Testis (tissue), 3 donors: ENCODE data around the gene SSTR5. TPM values are rescaled to one million over a fixed set of nuclear protein-coding genes. Genes with fewer than 3 reads are reported as not detected.

ENCODE experiments used
- DNase-seq: peaks from one replicate; pipeline ENCODE4 v3.0.0-alpha.2; 2019
- H3K27ac ChIP-seq, 2 donors: fragments of 200-600 bp; sonication (generic); one replicate each; pipeline ENCODE4 v1.5.1; 2019
- H3K27me3 ChIP-seq: fragments of 200-600 bp; sonication (generic); one replicate; pipeline ENCODE4 v1.5.1; 2019
- H3K36me3 ChIP-seq: fragments of 200-600 bp; sonication (generic); one replicate; pipeline ENCODE4 v1.5.1; 2017; ENCODE audit warnings: low read depth; ENCODE audit errors: missing control alignments
- H3K4me1 ChIP-seq: fragments of 200-600 bp; sonication (generic); one replicate; pipeline ENCODE4 v1.5.1; 2019
- H3K4me3 ChIP-seq, 2 donors: fragments of 200-600 bp; sonication (generic); one replicate each; pipeline ENCODE4 v1.5.1; 2017 to 2019
- H3K9me3 ChIP-seq: fragments of 200-600 bp; sonication (generic); one replicate; pipeline ENCODE4 v1.5.1; 2017
- POLR2A ChIP-seq: fragments of 450-650 bp; IDR thresholded peaks from one replicate; pipeline ENCODE4 v1.6.1; 2017; ENCODE audit warnings: antibody characterized with exemption, mild to moderate bottlenecking, moderate library complexity
- WGBS, 2 donors: methylation state at CpG; one replicate each; pipeline ENCODE4 v1.1.5; 2018; 5-methylcytosine and 5-hydroxymethylcytosine counted together
- intact Hi-C: fragments of 100-400 bp; cut with DNase I; formaldehyde crosslinking; loops from one replicate; pipeline ENCODE4 v1.15.1; 2023; ENCODE audit warnings: low total_unique reads
- polyA plus RNA-seq: library from polyadenylated mRNA; stranded (reverse); fragments of 350-450 nt; fragmentation: Illumina TruSeq; extraction: RNeasy Lipid Tissue Mini Kit (QIAGEN cat#74804); gene quantifications from one replicate; pipeline ENCODE4 v1.2.3, GENCODE V29; 2014; ENCODE audit warnings: low read depth, low replicate concordance; ENCODE audit not compliant: insufficient read depth
- total RNA-seq, 2 donors: library from RNA; depleted of rRNA; stranded (reverse); fragments of >200 nt; gene quantifications; one replicate each; pipeline ENCODE4 v1.2.3, GENCODE V29; 2016
- TF ChIP-seq, protein P1 (sequence below), 3 experiments: fragments of 450-650 bp in 2 of 3; fragments of 200-600 bp in 1 of 3; sonication (generic) in 1 of 3; IDR thresholded peaks; one replicate each; pipeline ENCODE4 v1.5.1; 2016 to 2019; ENCODE audit warnings: antibody characterized with exemption in 3 of 3, mild to moderate bottlenecking in 2 of 3, moderate library complexity in 1 of 3

Gene SSTR5
- total and polyA plus RNA-seq, 3 donors from 2014 or later: 0.31 TPM; not detected in 2

DNA sequence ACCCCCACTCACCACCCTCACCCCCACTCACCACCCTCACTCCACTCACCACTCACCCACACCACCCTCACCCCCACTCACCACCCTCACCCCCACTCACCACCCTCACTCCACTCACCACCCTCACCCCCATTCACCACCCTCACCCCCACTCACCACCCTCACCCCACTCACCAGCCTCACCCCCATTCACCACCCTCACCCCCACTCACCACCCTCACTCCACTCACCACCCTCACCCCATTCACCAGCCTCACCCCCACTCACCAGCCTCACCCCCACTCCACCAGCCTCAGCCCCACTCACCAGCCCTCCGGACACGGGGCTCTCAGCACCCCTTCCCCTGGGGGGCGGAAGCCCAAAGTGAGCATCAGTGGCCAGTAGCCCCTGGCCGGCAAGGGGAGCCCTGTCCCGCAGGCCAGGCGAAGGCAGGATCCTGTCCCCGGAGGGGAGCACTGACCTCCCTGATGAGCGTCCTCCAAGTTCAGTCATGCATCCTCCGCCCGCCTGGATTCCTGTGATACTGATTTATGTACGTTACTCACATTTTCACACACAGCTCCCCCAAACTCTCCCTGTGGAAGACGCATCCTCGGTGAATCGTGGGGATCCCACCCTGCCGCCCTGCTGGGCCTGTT lies 41.5 kb downstream of the SSTR5 start:
- H3K4me3 ChIP-seq: no peak overlapping the region
- DNase-seq: no peak
- no peak for TF ChIP-seq POLR2A
- TF ChIP-seq, protein P1, sequence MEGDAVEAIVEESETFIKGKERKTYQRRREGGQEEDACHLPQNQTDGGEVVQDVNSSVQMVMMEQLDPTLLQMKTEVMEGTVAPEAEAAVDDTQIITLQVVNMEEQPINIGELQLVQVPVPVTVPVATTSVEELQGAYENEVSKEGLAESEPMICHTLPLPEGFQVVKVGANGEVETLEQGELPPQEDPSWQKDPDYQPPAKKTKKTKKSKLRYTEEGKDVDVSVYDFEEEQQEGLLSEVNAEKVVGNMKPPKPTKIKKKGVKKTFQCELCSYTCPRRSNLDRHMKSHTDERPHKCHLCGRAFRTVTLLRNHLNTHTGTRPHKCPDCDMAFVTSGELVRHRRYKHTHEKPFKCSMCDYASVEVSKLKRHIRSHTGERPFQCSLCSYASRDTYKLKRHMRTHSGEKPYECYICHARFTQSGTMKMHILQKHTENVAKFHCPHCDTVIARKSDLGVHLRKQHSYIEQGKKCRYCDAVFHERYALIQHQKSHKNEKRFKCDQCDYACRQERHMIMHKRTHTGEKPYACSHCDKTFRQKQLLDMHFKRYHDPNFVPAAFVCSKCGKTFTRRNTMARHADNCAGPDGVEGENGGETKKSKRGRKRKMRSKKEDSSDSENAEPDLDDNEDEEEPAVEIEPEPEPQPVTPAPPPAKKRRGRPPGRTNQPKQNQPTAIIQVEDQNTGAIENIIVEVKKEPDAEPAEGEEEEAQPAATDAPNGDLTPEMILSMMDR (IDR thresholded peaks at IDR 0.05): no peak
- intact Hi-C loops: loop anchor here (5.0 kb wide), 1 partner anchor 83 kb away; no protein-coding TSS in a partner anchor
- no peaks in the 10 kb centered on the region for H3K9me3 ChIP-seq
- H3K27me3 ChIP-seq: no peaks in the 10 kb centered on the region
- peaks cover 8% of the 10 kb centered on the region for H3K4me1 ChIP-seq
- 75 to 85% methylated on average over 13 to 15 of the region's 15 CpGs for WGBS, 2 donors
- no peak overlapping the region for H3K27ac ChIP-seq
- H3K36me3 ChIP-seq: no peaks in the 10 kb centered on the region

- H3K4me3 ChIP-seq: no peak overlapping the region
- H3K9me3 ChIP-seq: no peaks in the 10 kb centered on the region
- no peaks in the 10 kb centered on the region for H3K36me3 ChIP-seq
- peaks cover 8% of the 10 kb centered on the region for H3K4me1 ChIP-seq
- 19 to 57% methylated on average over 8 to 14 of the region's 16 CpGs for WGBS, 2 donors
- H3K27ac ChIP-seq: no peak overlapping the region
- no peaks in the 10 kb centered on the region for H3K27me3 ChIP-seq
- no peak for TF ChIP-seq POLR2A
- TF ChIP-seq, protein P1 (IDR thresholded peaks at IDR 0.05): no peak
- intact Hi-C loops: no loop called here
- no peak for DNase-seq
These were observed 44.1 kb downstream of the SSTR5 start for GRCh38 chr16:1116693-1117077.

- WGBS, 2 donors: 40 to 46% methylated on average over 15 to 34 of the region's 34 CpGs
- intact Hi-C loops: no loop called here
These were observed 44.8 kb downstream of the SSTR5 start for GRCh38 chr16:1117176-1117900.

GRCh38 chr16:1117926-1118325 lies 45.4 kb downstream of the SSTR5 start:
- no peak for TF ChIP-seq POLR2A
- TF ChIP-seq, protein P1 (IDR thresholded peaks at IDR 0.05): no peak
- Histone ChIP-seq H3K36me3 (no peaks in the 10 kb centered on the region), H3K9me3 (no peaks in the 10 kb centered on the region), H3K27me3 (no peaks in the 10 kb centered on the region), H3K4me1 (peaks cover 8% of the 10 kb centered on the region), H3K27ac (no peak overlapping the region), H3K4me3 (no peak overlapping the region)
- intact Hi-C loops: no loop called here
- 45 to 64% methylated on average over 11 to 16 of the region's 19 CpGs for WGBS, 2 donors
- DNase-seq: no peak

More at GRCh38 chr16:1117176-1117900, 44.8 kb downstream of the SSTR5 start:
- peak overlapping the region in 1 of 2 donors; percentile 14 for H3K27ac ChIP-seq
- H3K4me3 ChIP-seq: no peak overlapping the region
- H3K9me3 ChIP-seq: no peaks in the 10 kb centered on the region
- H3K4me1 ChIP-seq: peaks cover 8% of the 10 kb centered on the region
- no peaks in the 10 kb centered on the region for H3K27me3 ChIP-seq
- no peak for DNase-seq
- H3K36me3 ChIP-seq: no peaks in the 10 kb centered on the region
- TF ChIP-seq, protein P1 (IDR thresholded peaks at IDR 0.05): no peak
- TF ChIP-seq POLR2A: no peak
